ENCODE measurements around the gene SARDH. TPM values are rescaled to one million over a fixed set of nuclear protein-coding genes. Genes with fewer than 3 reads are reported as not detected.

The SARDH gene
- polyA plus RNA-seq, 1 donor (not counting 4 experiments of a cell fraction or from before 2014, with no cell fraction given), result 0.03 TPM

DNA sequence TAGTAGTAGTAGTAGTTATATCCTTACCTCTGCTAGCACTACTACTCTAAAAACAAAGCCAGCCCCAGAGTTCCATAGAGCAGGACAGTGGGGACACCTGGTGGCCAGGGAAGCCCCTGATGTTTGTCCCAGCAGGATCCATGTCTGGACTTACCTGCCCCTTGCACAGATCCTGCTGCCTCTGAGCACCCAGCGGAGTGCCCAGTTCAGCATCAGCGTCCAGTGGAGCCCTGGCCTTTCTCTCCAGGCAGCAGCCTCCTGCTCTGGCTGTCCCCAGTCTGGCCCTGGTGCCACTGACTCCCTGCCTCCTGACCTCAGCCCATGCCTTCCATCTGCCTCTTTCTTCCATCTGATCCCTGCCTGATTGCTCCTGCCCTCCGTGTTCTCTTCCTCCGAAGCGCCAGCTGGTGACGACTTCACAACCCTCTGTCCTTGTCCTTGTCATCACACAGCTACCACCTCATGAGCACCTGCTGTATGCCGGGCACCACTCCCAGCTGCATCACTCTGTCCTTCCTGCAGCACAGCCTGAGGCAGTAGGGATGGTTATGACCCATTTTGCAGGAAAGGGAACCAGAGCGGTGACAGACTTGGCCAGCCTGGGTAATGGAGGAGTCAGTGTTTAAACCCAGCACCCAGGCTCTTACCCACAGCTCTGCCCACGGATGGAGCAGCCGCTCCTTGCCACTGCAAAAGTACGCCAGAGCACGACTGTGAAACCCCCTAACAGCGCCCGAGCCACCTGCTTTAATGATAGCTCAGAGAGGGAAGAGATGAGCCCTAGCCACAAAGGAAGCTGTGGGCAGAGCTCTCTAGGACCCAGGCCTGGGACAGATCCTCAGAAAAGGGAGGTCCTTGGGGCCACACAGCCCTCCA lies 11.5 kb downstream of the SARDH start:
- H4K20me1 ChIP-seq (ENCODE audit: control insufficient read depth, extremely low read depth, insufficient read depth, low read length), result no peaks in the 10 kb centered on the region
- no peak overlapping the region for H2AFZ ChIP-seq (ENCODE audit: control insufficient read depth, low read length)
- no peaks in the 10 kb centered on the region for H3K9me1 ChIP-seq (ENCODE audit: control insufficient read depth, extremely low read depth, insufficient read depth, low read length)
- H3K27me3 ChIP-seq (ENCODE audit: control insufficient read depth, extremely low read depth, insufficient read depth, low read length), result peaks cover 4% of the 10 kb centered on the region
- no peak overlapping the region for H3K27ac ChIP-seq (ENCODE audit: control insufficient read depth, insufficient read depth, low read length)
- no peaks in the 10 kb centered on the region for H3K4me1 ChIP-seq (ENCODE audit: control insufficient read depth, extremely low read depth, insufficient read depth, low read length)
- no peaks in the 10 kb centered on the region for H3K9me3 ChIP-seq (ENCODE audit: control insufficient read depth, low read depth, low read length)
- TF ChIP-seq EZH2 (IDR thresholded peaks at IDR 0.05; ENCODE audit: low read length), result no peak
- TF ChIP-seq, protein P1, sequence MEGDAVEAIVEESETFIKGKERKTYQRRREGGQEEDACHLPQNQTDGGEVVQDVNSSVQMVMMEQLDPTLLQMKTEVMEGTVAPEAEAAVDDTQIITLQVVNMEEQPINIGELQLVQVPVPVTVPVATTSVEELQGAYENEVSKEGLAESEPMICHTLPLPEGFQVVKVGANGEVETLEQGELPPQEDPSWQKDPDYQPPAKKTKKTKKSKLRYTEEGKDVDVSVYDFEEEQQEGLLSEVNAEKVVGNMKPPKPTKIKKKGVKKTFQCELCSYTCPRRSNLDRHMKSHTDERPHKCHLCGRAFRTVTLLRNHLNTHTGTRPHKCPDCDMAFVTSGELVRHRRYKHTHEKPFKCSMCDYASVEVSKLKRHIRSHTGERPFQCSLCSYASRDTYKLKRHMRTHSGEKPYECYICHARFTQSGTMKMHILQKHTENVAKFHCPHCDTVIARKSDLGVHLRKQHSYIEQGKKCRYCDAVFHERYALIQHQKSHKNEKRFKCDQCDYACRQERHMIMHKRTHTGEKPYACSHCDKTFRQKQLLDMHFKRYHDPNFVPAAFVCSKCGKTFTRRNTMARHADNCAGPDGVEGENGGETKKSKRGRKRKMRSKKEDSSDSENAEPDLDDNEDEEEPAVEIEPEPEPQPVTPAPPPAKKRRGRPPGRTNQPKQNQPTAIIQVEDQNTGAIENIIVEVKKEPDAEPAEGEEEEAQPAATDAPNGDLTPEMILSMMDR (optimal IDR thresholded peaks at IDR 0.05 in 1 of 3, IDR thresholded peaks at IDR 0.05 in 1 of 3, conservative IDR thresholded peaks at IDR 0.05 in 1 of 3; ENCODE audit: extremely low read depth in 1 of 3, insufficient read depth in 2 of 3, low read length in 3 of 3), result peak; percentile 31 to 69 (median 53)
- H3K4me3 ChIP-seq (ENCODE audit: control insufficient read depth in 2 of 3, extremely low read depth in 1 of 3, insufficient read depth in 2 of 3, low read depth in 1 of 3, low read length in 3 of 3), result no peak overlapping the region
- H3K79me2 ChIP-seq (ENCODE audit: control insufficient read depth, insufficient read depth, low read length), result no peaks in the 10 kb centered on the region
- DNase-seq (ENCODE audit: low read depth, low spot score) (no peak), FAIRE-seq (no peak)
- dilution Hi-C loops (cut with MboI; ENCODE audit: extremely low pct_ligation_motif_present, low sequenced_read_pairs), result no loop called here
- H3K36me3 ChIP-seq (ENCODE audit: control insufficient read depth in 2 of 2, extremely low read depth in 1 of 2, insufficient read depth in 2 of 2, low read length in 2 of 2), result no peaks in the 10 kb centered on the region
- no peak overlapping the region for H3K4me2 ChIP-seq (ENCODE audit: control insufficient read depth, extremely low read depth, insufficient read depth, low read depth, low read length)
- H3K9ac ChIP-seq (ENCODE audit: control insufficient read depth, extremely low read depth, insufficient read depth, low read length), result no peak overlapping the region

DNA sequence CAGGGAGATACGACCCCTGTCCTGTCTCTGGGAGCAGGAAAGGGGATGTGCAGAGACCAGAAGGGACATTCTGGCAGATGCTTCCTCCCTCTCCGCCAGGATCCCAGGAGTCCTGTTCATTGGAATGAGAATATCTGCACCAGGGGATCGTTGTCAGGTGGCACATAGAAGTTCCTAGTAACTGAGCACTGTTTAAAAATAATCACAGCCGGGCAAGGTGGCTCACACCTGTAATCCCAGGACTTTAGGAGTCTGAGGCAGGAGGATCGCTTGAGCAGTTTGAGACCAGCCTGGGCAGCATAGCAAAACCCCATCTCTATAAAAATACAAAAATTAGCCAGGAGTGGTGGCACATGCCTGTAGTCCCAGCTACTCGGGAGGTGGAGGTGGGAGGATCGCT lies 12.3 kb downstream of the SARDH start:
- H3K9me3 ChIP-seq (ENCODE audit: control insufficient read depth, low read depth, low read length), result no peaks in the 10 kb centered on the region
- TF ChIP-seq, protein P1 (optimal IDR thresholded peaks at IDR 0.05 in 1 of 3, IDR thresholded peaks at IDR 0.05 in 1 of 3, conservative IDR thresholded peaks at IDR 0.05 in 1 of 3; ENCODE audit: extremely low read depth in 1 of 3, insufficient read depth in 2 of 3, low read length in 3 of 3), result no peak
- no peak for TF ChIP-seq EZH2 (IDR thresholded peaks at IDR 0.05; ENCODE audit: low read length)
- peaks cover 4% of the 10 kb centered on the region for H3K27me3 ChIP-seq (ENCODE audit: control insufficient read depth, extremely low read depth, insufficient read depth, low read length)
- no peak overlapping the region for H3K4me2 ChIP-seq (ENCODE audit: control insufficient read depth, extremely low read depth, insufficient read depth, low read depth, low read length)
- no peaks in the 10 kb centered on the region for H3K36me3 ChIP-seq (ENCODE audit: control insufficient read depth in 2 of 2, extremely low read depth in 1 of 2, insufficient read depth in 2 of 2, low read length in 2 of 2)
- no peaks in the 10 kb centered on the region for H3K79me2 ChIP-seq (ENCODE audit: control insufficient read depth, insufficient read depth, low read length)
- no peak overlapping the region for H3K4me3 ChIP-seq (ENCODE audit: control insufficient read depth in 2 of 3, extremely low read depth in 1 of 3, insufficient read depth in 2 of 3, low read depth in 1 of 3, low read length in 3 of 3)
- no peak for FAIRE-seq
- no peak overlapping the region for H2AFZ ChIP-seq (ENCODE audit: control insufficient read depth, low read length)
- DNase-seq (ENCODE audit: low read depth, low spot score), result no peak
- no peaks in the 10 kb centered on the region for H3K9me1 ChIP-seq (ENCODE audit: control insufficient read depth, extremely low read depth, insufficient read depth, low read length)
- no peak overlapping the region for H3K27ac ChIP-seq (ENCODE audit: control insufficient read depth, insufficient read depth, low read length)
- H3K9ac ChIP-seq (ENCODE audit: control insufficient read depth, extremely low read depth, insufficient read depth, low read length), result no peak overlapping the region
- dilution Hi-C loops (cut with MboI; ENCODE audit: extremely low pct_ligation_motif_present, low sequenced_read_pairs), result no loop called here
- H3K4me1 ChIP-seq (ENCODE audit: control insufficient read depth, extremely low read depth, insufficient read depth, low read length), result no peaks in the 10 kb centered on the region
- H4K20me1 ChIP-seq (ENCODE audit: control insufficient read depth, extremely low read depth, insufficient read depth, low read length), result no peaks in the 10 kb centered on the region

All from keratinocyte (primary cell).